ENCODE results near the gene PTCH1.

The PTCH1 gene

GRCh38 chr9:95504053-95504963 is 12.5 kb downstream of the PTCH1 start:
- in situ Hi-C loops (cut with HindIII; ENCODE audit: low pct_ligation_motif_present, low pct_unique_long_range_greater_than_20kb, low sequenced_read_pairs) = no loop called here
- no peak for DNase-seq

GRCh38 chr9:95503369-95503768 is 13.4 kb downstream of the PTCH1 start:
- in situ Hi-C loops (cut with HindIII; ENCODE audit: low pct_ligation_motif_present, low pct_unique_long_range_greater_than_20kb, low sequenced_read_pairs) = no loop called here
- no peak for DNase-seq

- DNase-seq = no peak
- in situ Hi-C loops (cut with HindIII; ENCODE audit: low pct_ligation_motif_present, low pct_unique_long_range_greater_than_20kb, low sequenced_read_pairs) = no loop called here
Observed at GRCh38 chr9:95502248-95502647, 14.5 kb downstream of the PTCH1 start.

GRCh38 chr9:95499847-95500246 is 16.9 kb downstream of the PTCH1 start:
- DNase-seq = no peak
- in situ Hi-C loops (cut with HindIII; ENCODE audit: low pct_ligation_motif_present, low pct_unique_long_range_greater_than_20kb, low sequenced_read_pairs) = no loop called here

GRCh38 chr9:95499046-95499676 is 17.6 kb downstream of the PTCH1 start:
- no peak for DNase-seq
- in situ Hi-C loops (cut with HindIII; ENCODE audit: low pct_ligation_motif_present, low pct_unique_long_range_greater_than_20kb, low sequenced_read_pairs) = no loop called here

GRCh38 chr9:95498641-95499040 is 18.1 kb downstream of the PTCH1 start:
- in situ Hi-C loops (cut with HindIII; ENCODE audit: low pct_ligation_motif_present, low pct_unique_long_range_greater_than_20kb, low sequenced_read_pairs) = no loop called here

GRCh38 chr9:95497772-95498171 is 19.0 kb downstream of the PTCH1 start:
- in situ Hi-C loops (cut with HindIII; ENCODE audit: low pct_ligation_motif_present, low pct_unique_long_range_greater_than_20kb, low sequenced_read_pairs) = no loop called here
- DNase-seq = no peak

More at GRCh38 chr9:95498641-95499040, 18.1 kb downstream of the PTCH1 start:
- no peak for DNase-seq

GRCh38 chr9:95496687-95497086 is 20.1 kb downstream of the PTCH1 start:
- DNase-seq = no peak
- in situ Hi-C loops (cut with HindIII; ENCODE audit: low pct_ligation_motif_present, low pct_unique_long_range_greater_than_20kb, low sequenced_read_pairs) = no loop called here

GRCh38 chr9:95495961-95496360 is 20.8 kb downstream of the PTCH1 start:
- DNase-seq = no peak
- in situ Hi-C loops (cut with HindIII; ENCODE audit: low pct_ligation_motif_present, low pct_unique_long_range_greater_than_20kb, low sequenced_read_pairs) = no loop called here

GRCh38 chr9:95495529-95495928 is 21.2 kb downstream of the PTCH1 start:
- in situ Hi-C loops (cut with HindIII; ENCODE audit: low pct_ligation_motif_present, low pct_unique_long_range_greater_than_20kb, low sequenced_read_pairs) = no loop called here
- DNase-seq = no peak

GRCh38 chr9:95494416-95495371 is 22.1 kb downstream of the PTCH1 start:
- DNase-seq = no peak
- in situ Hi-C loops (cut with HindIII; ENCODE audit: low pct_ligation_motif_present, low pct_unique_long_range_greater_than_20kb, low sequenced_read_pairs) = no loop called here

- in situ Hi-C loops (cut with HindIII; ENCODE audit: low pct_ligation_motif_present, low pct_unique_long_range_greater_than_20kb, low sequenced_read_pairs) = no loop called here
- no peak for DNase-seq
Observed at GRCh38 chr9:95494022-95494415, 22.8 kb downstream of the PTCH1 start.

GRCh38 chr9:95493402-95493801 is 23.4 kb downstream of the PTCH1 start:
- in situ Hi-C loops (cut with HindIII; ENCODE audit: low pct_ligation_motif_present, low pct_unique_long_range_greater_than_20kb, low sequenced_read_pairs) = no loop called here
- no peak for DNase-seq

- DNase-seq = no peak
- in situ Hi-C loops (cut with HindIII; ENCODE audit: low pct_ligation_motif_present, low pct_unique_long_range_greater_than_20kb, low sequenced_read_pairs) = no loop called here
Observed at GRCh38 chr9:95491543-95492320, 25.0 kb downstream of the PTCH1 start.

- in situ Hi-C loops (cut with HindIII; ENCODE audit: low pct_ligation_motif_present, low pct_unique_long_range_greater_than_20kb, low sequenced_read_pairs) = no loop called here
- DNase-seq = no peak
Observed at GRCh38 chr9:95488954-95489353, 27.8 kb downstream of the PTCH1 start.

- in situ Hi-C loops (cut with HindIII; ENCODE audit: low pct_ligation_motif_present, low pct_unique_long_range_greater_than_20kb, low sequenced_read_pairs) = no loop called here
- DNase-seq = no peak
Observed at GRCh38 chr9:95486318-95486717, 30.5 kb downstream of the PTCH1 start.

- DNase-seq = no peak
- in situ Hi-C loops (cut with HindIII; ENCODE audit: low pct_ligation_motif_present, low pct_unique_long_range_greater_than_20kb, low sequenced_read_pairs) = no loop called here
Observed at GRCh38 chr9:95484225-95484624, 32.5 kb downstream of the PTCH1 start.

- in situ Hi-C loops (cut with HindIII; ENCODE audit: low pct_ligation_motif_present, low pct_unique_long_range_greater_than_20kb, low sequenced_read_pairs) = no loop called here
- DNase-seq = no peak
Observed at GRCh38 chr9:95483431-95483830, 33.3 kb downstream of the PTCH1 start.

All from ACHN (cell line).